Measurements from ENCODE around the gene ZNF221.

- no peak for TF ChIP-seq CTCF (IDR thresholded peaks at IDR 0.05; ENCODE audit: low read depth, low read length)
- no peak for TF ChIP-seq EZH2phosphoT487 (IDR thresholded peaks at IDR 0.05; ENCODE audit: low read depth)
Observed at GRCh38 chr19:43983912-43984686, 33.1 kb downstream of the ZNF221 start, which contains the start of gene ZNF155.

Measured in OCI-LY3 (cell line).